Astrocyte (in vitro differentiated cells and primary cell): Measurements from ENCODE around the gene ROR2. TPM values are rescaled to one million over a fixed set of nuclear protein-coding genes. Genes with fewer than 3 reads are reported as not detected.

Experiments used
- DNase-seq: peaks from one replicate; pipeline ENCODE4 v3.0.0-alpha.2; 2010; ENCODE audit warnings: low read depth
- FAIRE-seq: peaks from 2 replicates; lab custom pipeline; 2011; peaks lifted over from hg19 to GRCh38; lab: Jason Lieb, UNC
- H2AFZ ChIP-seq: 2 replicates; pipeline ENCODE4 v1.6.0; 2012; ENCODE audit warnings: low read depth, low read length, inconsistent platforms
- H3K27ac ChIP-seq: 2 replicates; pipeline ENCODE4 v1.5.1; 2011; ENCODE audit warnings: low read depth, low read length, inconsistent platforms
- H3K27me3 ChIP-seq: 2 replicates; pipeline ENCODE4 v1.6.0; 2011; ENCODE audit warnings: low read length, inconsistent platforms; ENCODE audit not compliant: insufficient read depth
- H3K36me3 ChIP-seq: 2 replicates; pipeline ENCODE4 v1.5.1; 2011; ENCODE audit warnings: low read length, inconsistent platforms; ENCODE audit not compliant: insufficient read depth
- H3K4me1 ChIP-seq: 2 replicates; pipeline ENCODE4 v1.5.1; 2011; ENCODE audit warnings: low read length, inconsistent platforms; ENCODE audit not compliant: insufficient read depth
- H3K4me2 ChIP-seq: 2 replicates; pipeline ENCODE4 v1.6.0; 2012; ENCODE audit warnings: low read length, inconsistent platforms
- H3K4me3 ChIP-seq: 2 replicates; pipeline ENCODE4 v1.5.1; 2011; ENCODE audit warnings: low read depth, mild to moderate bottlenecking, low read length, inconsistent platforms; ENCODE audit not compliant: insufficient read depth
- H3K79me2 ChIP-seq: 2 replicates; pipeline ENCODE4 v1.6.0; 2012; ENCODE audit warnings: mild to moderate bottlenecking, low read length, inconsistent platforms; ENCODE audit not compliant: insufficient read depth
- H3K9ac ChIP-seq: 2 replicates; pipeline ENCODE4 v1.6.0; 2012; ENCODE audit warnings: mild to moderate bottlenecking, low read length, inconsistent platforms
- H3K9me3 ChIP-seq: 2 replicates; pipeline ENCODE4 v1.5.1; 2012; ENCODE audit warnings: low read depth, mild to moderate bottlenecking, low read length, inconsistent platforms; ENCODE audit not compliant: insufficient read depth
- H4K20me1 ChIP-seq: 2 replicates; pipeline ENCODE4 v1.6.0; 2012; ENCODE audit warnings: low read length, inconsistent platforms; ENCODE audit not compliant: insufficient read depth
- H3K27ac Mint-ChIP-seq: one replicate; pipeline ENCODE4 v1.8.0; 2021; ENCODE audit warnings: mild to moderate bottlenecking, mixed read lengths; ENCODE audit not compliant: unreplicated experiment
- H3K27me3 Mint-ChIP-seq: one replicate; pipeline ENCODE4 v1.8.0; 2021; ENCODE audit warnings: low read depth, mixed read lengths; ENCODE audit not compliant: unreplicated experiment
- H3K36me3 Mint-ChIP-seq: one replicate; pipeline ENCODE4 v1.8.0; 2021; ENCODE audit warnings: low read depth, mixed read lengths; ENCODE audit not compliant: unreplicated experiment
- H3K4me1 Mint-ChIP-seq: one replicate; pipeline ENCODE4 v1.8.0; 2021; ENCODE audit warnings: low read depth, mixed read lengths; ENCODE audit not compliant: unreplicated experiment
- H3K4me3 Mint-ChIP-seq: one replicate; pipeline ENCODE4 v1.8.0; 2021; ENCODE audit warnings: mild to moderate bottlenecking, moderate library complexity, mixed read lengths; ENCODE audit not compliant: unreplicated experiment
- H3K9me3 Mint-ChIP-seq: one replicate; pipeline ENCODE4 v1.8.0; 2021; ENCODE audit warnings: mild to moderate bottlenecking, mixed read lengths; ENCODE audit not compliant: unreplicated experiment
- CTCF ChIP-seq: IDR thresholded peaks from 2 replicates; pipeline ENCODE4 v1.5.1; 2011; ENCODE audit warnings: low read depth, mild to moderate bottlenecking, inconsistent platforms, low read length, moderate library complexity; ENCODE audit not compliant: insufficient read depth
- EZH2 ChIP-seq: IDR thresholded peaks from 2 replicates; pipeline ENCODE4 v1.6.1; 2012; ENCODE audit warnings: mild to moderate bottlenecking, low read length, inconsistent platforms; ENCODE audit not compliant: insufficient read depth
- total RNA-seq: library from RNA; stranded (reverse); gene quantifications from 2 replicates; pipeline ENCODE4 v1.2.1, GENCODE V29; 2021

Gene ROR2
- total RNA-seq, 1 donor from 2014 or later = 4.9 TPM

DNA sequence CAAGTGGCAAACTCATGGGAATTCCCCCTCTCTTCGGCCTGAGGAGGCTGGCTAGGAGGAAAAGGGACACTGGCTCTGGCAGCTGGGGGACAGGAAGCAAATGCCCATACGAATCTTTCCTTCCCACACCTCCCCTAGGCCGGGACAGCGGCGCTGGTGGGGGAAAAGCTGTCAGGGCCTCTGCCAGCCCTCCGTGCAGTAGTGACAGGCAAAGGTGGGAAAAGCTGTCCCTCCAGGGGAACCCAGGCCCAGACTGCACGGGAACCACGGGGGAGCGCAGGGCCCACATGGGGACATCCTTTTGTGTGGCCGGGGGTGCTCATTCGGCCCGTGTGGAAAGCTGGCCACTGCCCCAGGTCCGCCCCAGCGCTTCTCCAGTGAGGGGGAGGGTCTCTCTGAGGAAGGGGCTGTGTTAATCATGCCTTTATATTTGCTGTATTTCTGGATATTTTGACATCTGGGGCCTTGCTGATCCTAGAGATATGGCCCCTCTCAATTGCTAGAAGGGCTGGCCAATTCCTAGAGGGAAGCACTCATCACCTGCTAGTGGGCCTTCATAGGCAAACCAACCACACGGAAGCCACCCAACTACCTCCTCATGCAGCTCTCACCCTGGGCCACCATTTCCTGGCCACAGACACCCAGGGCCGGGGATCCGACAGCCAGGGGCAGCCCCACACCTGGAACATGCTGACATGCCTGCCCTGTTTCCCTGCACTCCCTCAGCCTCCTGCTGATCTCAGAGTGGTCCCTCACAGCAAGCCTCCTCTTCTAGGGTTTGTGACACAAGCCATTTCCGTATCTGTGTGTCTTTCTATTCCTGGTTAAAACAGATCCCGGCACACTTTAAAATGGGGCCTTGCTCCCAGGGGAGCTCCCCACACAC, 138.8 kb downstream of the ROR2 start:
- Mint-ChIP-seq H3K4me3 (no peak overlapping the region), H3K27ac (no peak overlapping the region), H3K27me3 (peaks cover 2% of the 10 kb centered on the region), H3K9me3 (no peaks in the 10 kb centered on the region), H3K36me3 (no peaks in the 10 kb centered on the region), H3K4me1 (peaks cover 6% of the 10 kb centered on the region)
- Histone ChIP-seq H3K4me3 (no peak overlapping the region), H3K36me3 (no peaks in the 10 kb centered on the region), H3K27ac (no peak overlapping the region), H3K79me2 (no peaks in the 10 kb centered on the region), H4K20me1 (no peaks in the 10 kb centered on the region), H3K4me1 (peaks cover 11% of the 10 kb centered on the region), H3K4me2 (no peak overlapping the region), H3K9ac (no peak overlapping the region), H3K9me3 (no peaks in the 10 kb centered on the region), H3K27me3 (peaks cover 8% of the 10 kb centered on the region), H2AFZ (no peak overlapping the region)
- FAIRE-seq = no peak
- TF ChIP-seq EZH2 = no peak
- no peak for TF ChIP-seq CTCF
- DNase-seq = no peak

DNA sequence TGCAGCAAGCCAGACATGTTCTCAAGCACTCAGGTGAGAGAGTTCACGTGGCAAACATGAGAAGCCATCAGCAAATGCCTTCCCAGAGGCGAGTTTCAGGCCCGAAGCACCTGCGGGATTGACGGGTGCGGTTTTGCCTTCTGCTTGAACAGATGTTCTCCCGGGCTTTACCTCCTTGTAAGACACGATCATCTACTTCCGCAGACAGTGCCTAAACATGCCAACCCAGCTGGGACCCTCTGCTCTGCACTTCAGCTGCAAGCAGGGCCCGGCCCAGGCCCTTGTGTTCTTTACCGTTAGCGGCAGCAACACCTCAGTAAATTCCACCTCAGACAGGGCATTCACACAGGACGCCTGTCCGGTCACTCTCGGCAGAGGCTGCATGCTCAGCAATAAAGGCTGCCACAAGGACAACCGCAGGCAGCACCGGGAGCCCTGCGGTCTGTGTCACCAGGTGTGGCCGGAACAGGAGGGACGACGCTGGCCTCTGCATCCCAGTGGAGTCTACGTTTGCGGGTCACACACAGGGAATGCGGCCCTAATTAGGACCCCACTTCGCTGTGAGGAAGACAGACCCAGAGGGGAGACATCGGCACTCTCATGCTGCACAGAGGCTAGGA, 139.6 kb downstream of the ROR2 start:
- no peaks in the 10 kb centered on the region for H4K20me1 ChIP-seq
- no peak overlapping the region for H3K4me2 ChIP-seq
- DNase-seq (no peak), FAIRE-seq (no peak)
- Mint-ChIP-seq H3K27me3 (peaks cover 5% of the 10 kb centered on the region), H3K27ac (no peak overlapping the region), H3K4me3 (no peak overlapping the region), H3K9me3 (no peaks in the 10 kb centered on the region), H3K36me3 (no peaks in the 10 kb centered on the region), H3K4me1 (peaks cover 6% of the 10 kb centered on the region)
- H3K9ac ChIP-seq = no peak overlapping the region
- TF ChIP-seq CTCF (no peak), EZH2 (no peak)
- no peaks in the 10 kb centered on the region for H3K79me2 ChIP-seq
- H3K27ac ChIP-seq = no peak overlapping the region
- no peak overlapping the region for H3K4me3 ChIP-seq
- H3K27me3 ChIP-seq = peaks cover 3% of the 10 kb centered on the region
- peaks cover 11% of the 10 kb centered on the region for H3K4me1 ChIP-seq
- no peak overlapping the region for H2AFZ ChIP-seq
- H3K36me3 ChIP-seq = no peaks in the 10 kb centered on the region
- H3K9me3 ChIP-seq = no peaks in the 10 kb centered on the region
